ENCODE data around the gene PCDH15. TPM values are rescaled to one million over a fixed set of nuclear protein-coding genes. Genes with fewer than 3 reads are reported as not detected.

Gene PCDH15
- total and polyA plus RNA-seq, 9 of the 15 experiments (the other 6 are each of a cell fraction or from before 2014, with no cell fraction given), result not detected

DNA sequence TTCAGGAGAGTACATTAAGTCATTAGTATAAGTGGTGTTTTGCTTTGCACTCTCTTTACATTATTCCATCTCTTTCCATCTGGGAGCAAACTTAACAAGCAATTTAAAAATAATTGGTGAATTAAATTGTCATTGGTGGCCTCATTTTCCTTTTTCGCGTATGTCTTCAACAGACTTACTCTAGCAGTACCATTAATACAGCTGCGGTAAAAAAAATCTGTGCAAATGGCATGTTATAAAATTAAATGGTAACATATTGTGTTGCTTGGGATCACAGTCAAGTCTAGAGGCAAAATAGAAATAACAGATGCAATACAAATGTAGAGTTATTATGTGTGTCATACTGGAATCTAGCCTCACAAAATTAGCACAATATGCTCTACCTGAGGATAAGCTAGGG is 322.4 kb downstream of the PCDH15 start (continued):
- TF ChIP-seq, protein P1, sequence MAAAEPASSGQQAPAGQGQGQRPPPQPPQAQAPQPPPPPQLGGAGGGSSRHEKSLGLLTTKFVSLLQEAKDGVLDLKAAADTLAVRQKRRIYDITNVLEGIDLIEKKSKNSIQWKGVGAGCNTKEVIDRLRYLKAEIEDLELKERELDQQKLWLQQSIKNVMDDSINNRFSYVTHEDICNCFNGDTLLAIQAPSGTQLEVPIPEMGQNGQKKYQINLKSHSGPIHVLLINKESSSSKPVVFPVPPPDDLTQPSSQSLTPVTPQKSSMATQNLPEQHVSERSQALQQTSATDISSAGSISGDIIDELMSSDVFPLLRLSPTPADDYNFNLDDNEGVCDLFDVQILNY (CRISPR knock-in tag; IDR thresholded peaks at IDR 0.05), result no peak
- TF ChIP-seq SMARCA5 (IDR thresholded peaks at IDR 0.05) (no peak), CHCHD3 (CRISPR knock-in tag; IDR thresholded peaks at IDR 0.05) (no peak), HMGN3 (IDR thresholded peaks at IDR 0.05; ENCODE audit: borderline replicate concordance, extremely low read depth, insufficient read length, low read depth, low read length) (no peak), ZNF780A (CRISPR knock-in tag; IDR thresholded peaks at IDR 0.05) (no peak), SMAD2 (IDR thresholded peaks at IDR 0.05; ENCODE audit: low read depth, low read length) (no peak), DMBX1 (CRISPR knock-in tag; IDR thresholded peaks at IDR 0.05; ENCODE audit: borderline replicate concordance) (no peak), RBM15 (IDR thresholded peaks at IDR 0.05; ENCODE audit: insufficient read depth, low read length) (no peak), HNRNPUL1 (IDR thresholded peaks at IDR 0.05; ENCODE audit: low read length) (no peak), ZNF57 (CRISPR knock-in tag; IDR thresholded peaks at IDR 0.05) (no peak)
- TF ChIP-seq, protein P2, sequence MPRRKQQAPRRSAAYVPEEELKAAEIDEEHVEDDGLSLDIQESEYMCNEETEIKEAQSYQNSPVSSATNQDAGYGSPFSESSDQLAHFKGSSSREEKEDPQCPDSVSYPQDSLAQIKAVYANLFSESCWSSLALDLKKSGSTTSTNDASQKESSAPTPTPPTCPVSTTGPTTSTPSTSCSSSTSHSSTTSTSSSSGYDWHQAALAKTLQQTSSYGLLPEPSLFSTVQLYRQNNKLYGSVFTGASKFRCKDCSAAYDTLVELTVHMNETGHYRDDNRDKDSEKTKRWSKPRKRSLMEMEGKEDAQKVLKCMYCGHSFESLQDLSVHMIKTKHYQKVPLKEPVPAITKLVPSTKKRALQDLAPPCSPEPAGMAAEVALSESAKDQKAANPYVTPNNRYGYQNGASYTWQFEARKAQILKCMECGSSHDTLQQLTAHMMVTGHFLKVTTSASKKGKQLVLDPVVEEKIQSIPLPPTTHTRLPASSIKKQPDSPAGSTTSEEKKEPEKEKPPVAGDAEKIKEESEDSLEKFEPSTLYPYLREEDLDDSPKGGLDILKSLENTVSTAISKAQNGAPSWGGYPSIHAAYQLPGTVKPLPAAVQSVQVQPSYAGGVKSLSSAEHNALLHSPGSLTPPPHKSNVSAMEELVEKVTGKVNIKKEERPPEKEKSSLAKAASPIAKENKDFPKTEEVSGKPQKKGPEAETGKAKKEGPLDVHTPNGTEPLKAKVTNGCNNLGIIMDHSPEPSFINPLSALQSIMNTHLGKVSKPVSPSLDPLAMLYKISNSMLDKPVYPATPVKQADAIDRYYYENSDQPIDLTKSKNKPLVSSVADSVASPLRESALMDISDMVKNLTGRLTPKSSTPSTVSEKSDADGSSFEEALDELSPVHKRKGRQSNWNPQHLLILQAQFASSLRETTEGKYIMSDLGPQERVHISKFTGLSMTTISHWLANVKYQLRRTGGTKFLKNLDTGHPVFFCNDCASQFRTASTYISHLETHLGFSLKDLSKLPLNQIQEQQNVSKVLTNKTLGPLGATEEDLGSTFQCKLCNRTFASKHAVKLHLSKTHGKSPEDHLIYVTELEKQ (CRISPR knock-in tag; IDR thresholded peaks at IDR 0.05), result no peak
- TF ChIP-seq, protein P3, sequence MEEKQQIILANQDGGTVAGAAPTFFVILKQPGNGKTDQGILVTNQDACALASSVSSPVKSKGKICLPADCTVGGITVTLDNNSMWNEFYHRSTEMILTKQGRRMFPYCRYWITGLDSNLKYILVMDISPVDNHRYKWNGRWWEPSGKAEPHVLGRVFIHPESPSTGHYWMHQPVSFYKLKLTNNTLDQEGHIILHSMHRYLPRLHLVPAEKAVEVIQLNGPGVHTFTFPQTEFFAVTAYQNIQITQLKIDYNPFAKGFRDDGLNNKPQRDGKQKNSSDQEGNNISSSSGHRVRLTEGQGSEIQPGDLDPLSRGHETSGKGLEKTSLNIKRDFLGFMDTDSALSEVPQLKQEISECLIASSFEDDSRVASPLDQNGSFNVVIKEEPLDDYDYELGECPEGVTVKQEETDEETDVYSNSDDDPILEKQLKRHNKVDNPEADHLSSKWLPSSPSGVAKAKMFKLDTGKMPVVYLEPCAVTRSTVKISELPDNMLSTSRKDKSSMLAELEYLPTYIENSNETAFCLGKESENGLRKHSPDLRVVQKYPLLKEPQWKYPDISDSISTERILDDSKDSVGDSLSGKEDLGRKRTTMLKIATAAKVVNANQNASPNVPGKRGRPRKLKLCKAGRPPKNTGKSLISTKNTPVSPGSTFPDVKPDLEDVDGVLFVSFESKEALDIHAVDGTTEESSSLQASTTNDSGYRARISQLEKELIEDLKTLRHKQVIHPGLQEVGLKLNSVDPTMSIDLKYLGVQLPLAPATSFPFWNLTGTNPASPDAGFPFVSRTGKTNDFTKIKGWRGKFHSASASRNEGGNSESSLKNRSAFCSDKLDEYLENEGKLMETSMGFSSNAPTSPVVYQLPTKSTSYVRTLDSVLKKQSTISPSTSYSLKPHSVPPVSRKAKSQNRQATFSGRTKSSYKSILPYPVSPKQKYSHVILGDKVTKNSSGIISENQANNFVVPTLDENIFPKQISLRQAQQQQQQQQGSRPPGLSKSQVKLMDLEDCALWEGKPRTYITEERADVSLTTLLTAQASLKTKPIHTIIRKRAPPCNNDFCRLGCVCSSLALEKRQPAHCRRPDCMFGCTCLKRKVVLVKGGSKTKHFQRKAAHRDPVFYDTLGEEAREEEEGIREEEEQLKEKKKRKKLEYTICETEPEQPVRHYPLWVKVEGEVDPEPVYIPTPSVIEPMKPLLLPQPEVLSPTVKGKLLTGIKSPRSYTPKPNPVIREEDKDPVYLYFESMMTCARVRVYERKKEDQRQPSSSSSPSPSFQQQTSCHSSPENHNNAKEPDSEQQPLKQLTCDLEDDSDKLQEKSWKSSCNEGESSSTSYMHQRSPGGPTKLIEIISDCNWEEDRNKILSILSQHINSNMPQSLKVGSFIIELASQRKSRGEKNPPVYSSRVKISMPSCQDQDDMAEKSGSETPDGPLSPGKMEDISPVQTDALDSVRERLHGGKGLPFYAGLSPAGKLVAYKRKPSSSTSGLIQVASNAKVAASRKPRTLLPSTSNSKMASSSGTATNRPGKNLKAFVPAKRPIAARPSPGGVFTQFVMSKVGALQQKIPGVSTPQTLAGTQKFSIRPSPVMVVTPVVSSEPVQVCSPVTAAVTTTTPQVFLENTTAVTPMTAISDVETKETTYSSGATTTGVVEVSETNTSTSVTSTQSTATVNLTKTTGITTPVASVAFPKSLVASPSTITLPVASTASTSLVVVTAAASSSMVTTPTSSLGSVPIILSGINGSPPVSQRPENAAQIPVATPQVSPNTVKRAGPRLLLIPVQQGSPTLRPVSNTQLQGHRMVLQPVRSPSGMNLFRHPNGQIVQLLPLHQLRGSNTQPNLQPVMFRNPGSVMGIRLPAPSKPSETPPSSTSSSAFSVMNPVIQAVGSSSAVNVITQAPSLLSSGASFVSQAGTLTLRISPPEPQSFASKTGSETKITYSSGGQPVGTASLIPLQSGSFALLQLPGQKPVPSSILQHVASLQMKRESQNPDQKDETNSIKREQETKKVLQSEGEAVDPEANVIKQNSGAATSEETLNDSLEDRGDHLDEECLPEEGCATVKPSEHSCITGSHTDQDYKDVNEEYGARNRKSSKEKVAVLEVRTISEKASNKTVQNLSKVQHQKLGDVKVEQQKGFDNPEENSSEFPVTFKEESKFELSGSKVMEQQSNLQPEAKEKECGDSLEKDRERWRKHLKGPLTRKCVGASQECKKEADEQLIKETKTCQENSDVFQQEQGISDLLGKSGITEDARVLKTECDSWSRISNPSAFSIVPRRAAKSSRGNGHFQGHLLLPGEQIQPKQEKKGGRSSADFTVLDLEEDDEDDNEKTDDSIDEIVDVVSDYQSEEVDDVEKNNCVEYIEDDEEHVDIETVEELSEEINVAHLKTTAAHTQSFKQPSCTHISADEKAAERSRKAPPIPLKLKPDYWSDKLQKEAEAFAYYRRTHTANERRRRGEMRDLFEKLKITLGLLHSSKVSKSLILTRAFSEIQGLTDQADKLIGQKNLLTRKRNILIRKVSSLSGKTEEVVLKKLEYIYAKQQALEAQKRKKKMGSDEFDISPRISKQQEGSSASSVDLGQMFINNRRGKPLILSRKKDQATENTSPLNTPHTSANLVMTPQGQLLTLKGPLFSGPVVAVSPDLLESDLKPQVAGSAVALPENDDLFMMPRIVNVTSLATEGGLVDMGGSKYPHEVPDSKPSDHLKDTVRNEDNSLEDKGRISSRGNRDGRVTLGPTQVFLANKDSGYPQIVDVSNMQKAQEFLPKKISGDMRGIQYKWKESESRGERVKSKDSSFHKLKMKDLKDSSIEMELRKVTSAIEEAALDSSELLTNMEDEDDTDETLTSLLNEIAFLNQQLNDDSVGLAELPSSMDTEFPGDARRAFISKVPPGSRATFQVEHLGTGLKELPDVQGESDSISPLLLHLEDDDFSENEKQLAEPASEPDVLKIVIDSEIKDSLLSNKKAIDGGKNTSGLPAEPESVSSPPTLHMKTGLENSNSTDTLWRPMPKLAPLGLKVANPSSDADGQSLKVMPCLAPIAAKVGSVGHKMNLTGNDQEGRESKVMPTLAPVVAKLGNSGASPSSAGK (IDR thresholded peaks at IDR 0.05), result no peak
- TF ChIP-seq, protein P4, sequence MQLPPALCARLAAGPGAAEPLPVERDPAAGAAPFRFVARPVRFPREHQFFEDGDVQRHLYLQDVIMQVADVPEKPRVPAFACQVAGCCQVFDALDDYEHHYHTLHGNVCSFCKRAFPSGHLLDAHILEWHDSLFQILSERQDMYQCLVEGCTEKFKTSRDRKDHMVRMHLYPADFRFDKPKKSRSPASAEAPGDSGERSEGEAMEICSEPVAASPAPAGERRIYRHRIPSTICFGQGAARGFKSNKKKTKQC (CRISPR knock-in tag; IDR thresholded peaks at IDR 0.05), result no peak

Data from K562 (cell line).